ENCODE data around the gene P2RY8.
"Not testable (repeated sequence)": the region's sequence is repeated elsewhere in the genome, so short reads cannot be mapped to it uniquely, and the experiment has no call there.

The P2RY8 gene

DNA sequence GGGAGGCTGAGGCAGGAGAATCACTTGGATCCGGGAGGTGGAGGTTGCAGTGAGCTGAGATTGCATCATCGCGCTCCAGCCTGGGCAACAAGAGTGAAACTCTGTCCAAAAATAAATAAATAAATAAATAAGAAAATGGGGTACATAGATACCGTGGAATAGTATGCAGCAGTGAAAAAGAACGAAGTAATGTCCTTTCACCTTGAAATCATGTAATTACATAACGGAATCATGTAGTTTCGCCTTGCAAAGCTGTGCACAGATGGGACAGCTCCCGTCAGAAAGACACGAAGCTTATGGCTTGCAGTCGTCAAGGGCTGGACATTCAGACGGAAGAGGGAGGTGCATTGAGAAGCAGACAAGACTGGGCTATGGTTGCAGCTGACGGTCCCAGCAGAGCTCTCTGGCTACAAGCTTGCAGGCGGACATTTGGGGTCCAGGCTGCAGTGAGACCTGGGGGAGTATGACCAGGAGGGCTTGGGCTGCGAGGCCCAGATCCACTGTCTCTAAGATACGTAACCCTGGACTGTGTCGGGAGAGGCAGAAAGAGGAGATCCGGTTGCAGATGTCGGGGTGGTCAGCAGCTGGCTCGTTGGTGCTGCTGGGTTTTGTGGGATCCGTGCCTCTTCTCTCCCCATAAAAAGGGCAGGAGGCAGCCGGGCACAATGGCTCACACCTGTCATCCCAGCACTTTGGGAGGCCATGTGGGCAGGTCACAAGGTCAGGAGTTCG is 6.2 kb upstream of the P2RY8 start:
- DNase-seq, result no peak

- DNase-seq, result not testable (repeated sequence)
Measured at GRCh38 chrX:1539146-1539545, 2.2 kb upstream of the P2RY8 start.

- DNase-seq, result not testable (repeated sequence)
Measured at GRCh38 chrX:1537716-1538090, 718 bp upstream of the P2RY8 start.

- no peak for DNase-seq
Measured at GRCh38 chrX:1536712-1537030, 314 bp downstream of the P2RY8 start.

- DNase-seq, result no peak
Measured at GRCh38 chrX:1535241-1536041, 1.5 kb downstream of the P2RY8 start.

DNA sequence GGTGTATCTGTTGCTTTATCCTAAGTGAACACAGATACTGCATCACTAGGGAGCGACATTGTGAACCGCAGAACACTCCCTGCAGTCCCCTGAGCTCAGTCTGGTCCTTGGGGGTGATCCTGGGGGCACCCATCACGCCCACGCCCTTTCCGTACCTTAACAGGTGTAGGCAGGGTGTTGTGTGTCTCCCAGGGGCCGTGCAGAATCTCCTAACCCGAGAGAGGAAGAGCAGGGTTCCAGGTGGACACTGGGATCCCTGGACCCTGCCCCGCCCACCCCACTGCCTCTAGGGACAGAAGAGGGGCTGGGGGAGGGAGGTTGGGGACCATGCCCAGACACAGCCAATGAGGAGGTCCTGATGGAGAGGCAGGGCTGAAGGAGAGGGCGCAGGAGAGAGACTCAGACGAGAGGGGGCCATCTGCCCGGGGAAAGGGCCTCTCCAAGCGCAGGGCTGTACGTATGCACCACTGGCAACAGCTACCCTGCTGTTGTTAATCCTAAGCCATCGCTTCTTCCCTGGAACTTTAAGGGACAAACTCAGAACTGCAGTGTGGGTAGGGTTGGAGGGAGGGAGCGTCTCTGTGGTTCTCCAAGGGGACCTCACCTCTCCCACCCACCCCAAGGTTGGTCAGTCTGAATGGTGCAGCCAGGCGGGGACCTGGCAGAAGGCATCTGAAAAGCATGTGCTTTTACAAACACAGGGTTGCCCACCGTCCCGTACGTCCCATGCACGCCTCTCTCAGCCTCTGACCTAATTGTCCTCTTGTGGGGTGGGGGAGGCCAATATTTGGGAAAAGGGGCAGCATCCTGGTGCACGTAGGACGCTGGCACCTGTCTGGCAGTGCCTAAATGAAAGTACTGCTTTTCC is 2.5 kb downstream of the P2RY8 start:
- no peak for DNase-seq

DNA sequence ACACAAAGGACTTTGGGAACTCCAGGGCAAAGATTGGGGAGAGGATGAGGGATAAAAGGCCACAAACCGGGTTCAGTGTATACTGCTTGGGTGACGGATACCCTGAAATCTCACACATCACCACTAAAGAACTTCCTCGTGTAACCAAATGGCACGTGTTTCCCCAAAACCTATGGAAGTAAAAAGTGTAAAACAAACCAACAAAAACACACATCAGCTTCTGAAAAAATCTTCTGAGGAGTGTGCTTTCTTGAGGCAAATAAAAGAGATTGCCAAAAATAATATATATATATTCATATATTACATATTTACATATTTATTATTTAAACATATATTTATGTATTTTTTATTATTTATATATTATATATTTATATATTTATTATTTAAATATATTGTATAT is 3.9 kb downstream of the P2RY8 start:
- DNase-seq, result no peak

- DNase-seq, result no peak
Measured at GRCh38 chrX:1531096-1531890, 5.7 kb downstream of the P2RY8 start.

DNA sequence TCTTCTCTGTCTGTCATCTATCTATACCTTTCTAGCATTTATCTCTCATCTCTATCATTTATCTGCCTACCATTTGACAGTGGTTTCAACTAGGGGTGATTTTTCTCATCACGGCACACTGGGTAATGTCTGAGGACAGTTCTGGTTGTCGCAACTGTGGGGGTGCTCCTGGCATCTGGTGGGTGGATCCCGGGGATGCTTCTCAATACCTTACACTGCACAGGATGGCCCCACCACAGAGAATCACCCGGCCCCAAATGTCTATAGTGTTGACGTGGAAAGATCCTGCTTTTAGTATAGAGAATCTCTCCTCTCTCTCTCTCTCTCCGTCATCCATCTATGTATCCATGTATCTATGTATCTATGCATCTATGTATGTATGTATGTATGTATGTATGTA is 7.2 kb downstream of the P2RY8 start:
- DNase-seq, result no peak

DNA sequence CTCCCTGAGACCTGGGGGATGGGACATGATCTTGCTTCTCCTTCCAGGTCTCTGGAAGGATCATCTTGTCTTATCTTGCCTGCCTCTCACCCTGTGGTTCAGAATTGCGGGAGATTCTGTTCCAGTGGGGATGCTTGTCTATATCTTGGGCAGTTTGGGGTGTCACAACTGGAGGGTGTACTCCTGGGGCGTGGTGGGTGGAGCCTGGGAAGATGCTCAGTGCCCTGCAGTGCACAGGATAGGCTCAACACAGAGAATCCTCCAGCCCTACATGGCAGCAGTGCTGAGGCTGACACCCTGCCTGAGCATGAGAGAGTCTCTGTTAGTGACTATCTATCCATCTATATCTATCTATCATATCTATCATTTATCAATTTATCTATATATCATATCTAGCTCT is 7.7 kb downstream of the P2RY8 start:
- no peak for DNase-seq

DNA sequence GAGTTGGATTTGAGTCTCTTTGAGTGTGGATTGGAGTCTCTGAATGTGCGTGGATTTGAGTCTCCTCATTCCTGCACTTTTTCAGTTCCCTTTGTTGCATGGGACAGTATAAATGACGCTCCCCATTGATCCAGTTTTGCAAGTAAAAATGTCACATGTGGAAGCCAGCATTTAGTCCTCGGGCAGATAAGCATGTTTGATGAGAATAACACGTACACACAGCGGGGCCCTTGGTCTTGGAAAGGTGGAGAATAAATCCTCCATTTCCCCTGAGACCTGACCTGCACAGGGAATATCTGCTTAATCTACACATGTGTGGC is 8.1 kb downstream of the P2RY8 start:
- DNase-seq, result no peak

- no peak for DNase-seq
Measured at GRCh38 chrX:1528186-1528883, 8.7 kb downstream of the P2RY8 start.

DNA sequence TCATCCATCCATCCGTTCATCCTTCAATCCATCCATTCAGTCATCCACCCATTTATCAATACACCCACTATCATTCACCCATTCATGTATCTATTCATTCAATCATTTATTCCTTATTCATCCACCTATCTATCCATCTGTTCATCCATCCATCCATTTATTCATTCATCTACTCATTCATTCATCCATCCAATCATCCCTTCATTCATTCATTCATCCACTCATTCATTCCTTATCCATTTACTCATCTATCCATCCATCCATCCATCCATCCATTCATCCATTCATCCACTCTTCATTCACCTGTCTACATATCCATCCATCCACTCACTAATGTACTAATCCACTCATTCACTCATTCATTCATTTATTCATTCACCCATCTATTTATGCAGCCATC is 9.5 kb downstream of the P2RY8 start:
- no peak for DNase-seq

DNA sequence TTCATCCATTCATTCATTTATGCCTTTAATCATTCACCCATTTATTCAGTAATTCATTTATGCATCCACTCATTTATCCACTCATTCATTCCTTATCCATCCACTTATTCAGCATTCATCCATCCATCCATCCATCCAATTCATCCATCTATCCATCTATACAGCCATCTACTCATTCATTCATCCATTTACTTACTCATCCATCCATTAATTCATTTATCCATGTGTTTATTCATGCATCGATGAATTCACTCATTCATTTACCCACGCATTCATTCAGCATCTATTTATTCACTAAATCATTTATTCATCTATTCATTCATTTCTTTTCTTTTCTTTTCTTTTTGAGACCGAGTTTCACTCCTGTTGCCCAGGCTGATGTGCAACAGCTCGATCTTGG is 10.4 kb downstream of the P2RY8 start:
- no peak for DNase-seq

- DNase-seq, result no peak
Measured at GRCh38 chrX:1525583-1526355, 11.2 kb downstream of the P2RY8 start.

- DNase-seq, result no peak
Measured at GRCh38 chrX:1524874-1525582, 12.0 kb downstream of the P2RY8 start.

- not testable (repeated sequence) for DNase-seq
Measured at GRCh38 chrX:1522905-1523304, 14.1 kb downstream of the P2RY8 start.

- DNase-seq, result no peak
Measured at GRCh38 chrX:1521459-1521956, 15.5 kb downstream of the P2RY8 start.

DNA sequence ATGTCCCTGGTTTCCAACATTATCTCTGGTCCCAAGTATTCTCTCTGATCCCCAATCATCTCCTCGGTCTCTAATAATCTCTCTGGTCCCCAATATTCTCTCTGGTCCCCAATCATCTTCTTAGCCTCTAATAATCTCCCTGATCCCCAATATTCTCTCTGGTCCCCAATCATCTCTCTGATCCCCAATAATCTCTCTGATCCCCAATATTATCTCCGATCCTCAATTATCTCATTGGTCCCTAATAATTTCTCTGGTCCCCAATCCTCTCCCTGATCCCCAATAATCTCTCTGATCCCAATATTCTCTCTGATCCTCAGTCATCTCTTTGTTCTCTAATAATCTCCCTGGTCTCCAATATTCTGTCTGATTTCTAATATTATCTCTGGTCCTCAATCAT is 16.6 kb downstream of the P2RY8 start:
- DNase-seq, result no peak

- no peak for DNase-seq
Measured at GRCh38 chrX:1519022-1519497, 17.9 kb downstream of the P2RY8 start.

DNA sequence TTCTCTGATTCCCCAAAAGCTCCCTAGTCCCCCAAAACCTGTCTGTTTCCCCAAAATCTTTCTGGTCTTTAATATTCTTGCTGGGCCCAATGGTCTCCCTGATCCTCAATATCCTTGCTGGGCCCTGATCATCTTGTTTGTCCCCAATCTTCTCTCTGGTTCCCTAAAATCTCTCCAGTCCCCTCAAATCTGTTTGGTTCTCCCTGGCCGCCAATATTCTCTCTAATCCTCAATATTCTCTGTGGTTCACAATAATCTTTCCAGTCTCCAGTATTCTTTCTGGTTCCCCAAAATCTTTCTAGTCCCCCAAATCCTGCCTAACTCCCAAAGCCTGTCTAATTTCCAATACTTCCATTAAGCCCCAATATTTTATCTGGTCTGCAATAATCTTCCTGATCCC is 18.5 kb downstream of the P2RY8 start:
- DNase-seq, result no peak
